Natural killer cell (primary cell): ENCODE results near the gene RRBP1. TPM values are rescaled to one million over a fixed set of nuclear protein-coding genes. Genes with fewer than 3 reads are reported as not detected.

Experiments used
- ATAC-seq, 3 donors: fragments of 150-1000 bp in 2 of 3; fragments of 200-7000 bp in 1 of 3; cut with Tn5 transposase; 1 replicate in 1 of 3; 2 replicates in 2 of 3; pipeline ENCODE4 v1.10.0; 2021; ENCODE audit warnings: mild to moderate bottlenecking in 2 of 3, moderate library complexity in 2 of 3
- DNase-seq, 2 donors: peaks; one replicate each; pipeline versions ENCODE4 v3.0.0 to v3.0.0-alpha.2; 2013 to 2021; ENCODE audit warnings: mixed read lengths in 1 of 2
- H3K27ac ChIP-seq: one replicate; pipeline ENCODE4 v1.5.1; 2013; ENCODE audit warnings: mild to moderate bottlenecking, low read length
- H3K27me3 ChIP-seq: one replicate; pipeline ENCODE4 v1.6.1; 2013; ENCODE audit warnings: low read length; ENCODE audit not compliant: control insufficient read depth, insufficient read depth
- H3K36me3 ChIP-seq: one replicate; pipeline ENCODE4 v1.6.1; 2013; ENCODE audit warnings: low read length; ENCODE audit not compliant: control insufficient read depth, insufficient read depth
- H3K4me1 ChIP-seq: one replicate; pipeline ENCODE4 v1.6.1; 2013; ENCODE audit warnings: low read length; ENCODE audit not compliant: control insufficient read depth, insufficient read depth
- H3K4me3 ChIP-seq: one replicate; pipeline ENCODE4 v1.5.1; 2013; ENCODE audit warnings: low read length
- H3K9me3 ChIP-seq: one replicate; pipeline ENCODE4 v1.6.1; 2013; ENCODE audit warnings: low read length; ENCODE audit not compliant: control insufficient read depth, insufficient read depth
- H3K27ac Mint-ChIP-seq, 2 donors: one replicate each; pipeline ENCODE4 v1.8.0; 2022; ENCODE audit warnings: mild to moderate bottlenecking in 2 of 2, mixed read lengths in 2 of 2, moderate library complexity in 1 of 2
- H3K27me3 Mint-ChIP-seq, 2 donors: one replicate each; pipeline ENCODE4 v1.8.0; 2022; ENCODE audit warnings: low read depth in 2 of 2, mixed read lengths in 2 of 2
- H3K36me3 Mint-ChIP-seq: one replicate; pipeline ENCODE4 v1.8.0; 2022; ENCODE audit warnings: mixed read lengths
- H3K4me1 Mint-ChIP-seq, 2 donors: one replicate each; pipeline ENCODE4 v1.8.0; 2022; ENCODE audit warnings: mixed read lengths in 2 of 2
- H3K4me3 Mint-ChIP-seq: one replicate; pipeline ENCODE4 v1.8.0; 2022; ENCODE audit warnings: mild to moderate bottlenecking, moderate library complexity, mixed read lengths
- H3K9me3 Mint-ChIP-seq, 2 donors: one replicate each; pipeline ENCODE4 v1.8.0; 2022; ENCODE audit warnings: mixed read lengths in 2 of 2
- WGBS: methylation state at CpG from one replicate; pipeline ENCODE4 v1.1.7; 2013; ENCODE audit warnings: missing lambda C conversion rate; ENCODE audit not compliant: insufficient coverage; 5-methylcytosine and 5-hydroxymethylcytosine counted together
- intact Hi-C: fragments of 100-400 bp; cut with micrococcal nuclease; formaldehyde crosslinking; loops from one replicate; pipeline ENCODE4 v1.14.2; 2022
- total RNA-seq, 4 donors: library from RNA; stranded (reverse); fragments of 120-200 nt in 1 of 4; gene quantifications; one replicate each; pipeline versions ENCODE4 v1.2.3 to v1.2.4, GENCODE V29; 2013 to 2022
- TF ChIP-seq, protein P1 (sequence below): fragments of 200-600 bp; IDR thresholded peaks from one replicate; pipeline ENCODE4 v1.8.0; 2022; ENCODE audit warnings: antibody characterized with exemption

The RRBP1 gene
- total RNA-seq, 3 donors from 2014 or later (not counting 1 experiment from before 2014, with no cell fraction given): 88.3 to 95.4 (median 90.1) TPM

GRCh38 chr20:17568972-17569521, 113.0 kb downstream of the RRBP1 start:
- DNase-seq (peak in 1 of 2 donors; percentile 37), ATAC-seq (no peak)
- TF ChIP-seq, protein P1, sequence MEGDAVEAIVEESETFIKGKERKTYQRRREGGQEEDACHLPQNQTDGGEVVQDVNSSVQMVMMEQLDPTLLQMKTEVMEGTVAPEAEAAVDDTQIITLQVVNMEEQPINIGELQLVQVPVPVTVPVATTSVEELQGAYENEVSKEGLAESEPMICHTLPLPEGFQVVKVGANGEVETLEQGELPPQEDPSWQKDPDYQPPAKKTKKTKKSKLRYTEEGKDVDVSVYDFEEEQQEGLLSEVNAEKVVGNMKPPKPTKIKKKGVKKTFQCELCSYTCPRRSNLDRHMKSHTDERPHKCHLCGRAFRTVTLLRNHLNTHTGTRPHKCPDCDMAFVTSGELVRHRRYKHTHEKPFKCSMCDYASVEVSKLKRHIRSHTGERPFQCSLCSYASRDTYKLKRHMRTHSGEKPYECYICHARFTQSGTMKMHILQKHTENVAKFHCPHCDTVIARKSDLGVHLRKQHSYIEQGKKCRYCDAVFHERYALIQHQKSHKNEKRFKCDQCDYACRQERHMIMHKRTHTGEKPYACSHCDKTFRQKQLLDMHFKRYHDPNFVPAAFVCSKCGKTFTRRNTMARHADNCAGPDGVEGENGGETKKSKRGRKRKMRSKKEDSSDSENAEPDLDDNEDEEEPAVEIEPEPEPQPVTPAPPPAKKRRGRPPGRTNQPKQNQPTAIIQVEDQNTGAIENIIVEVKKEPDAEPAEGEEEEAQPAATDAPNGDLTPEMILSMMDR: no peak
- H3K9me3 Mint-ChIP-seq: no peaks in the 10 kb centered on the region
- 8% methylated on average over 35 of the region's 38 CpGs for WGBS
- peak overlapping the region; percentile 3 to 97 for H3K27ac Mint-ChIP-seq
- H3K36me3 Mint-ChIP-seq: no peaks in the 10 kb centered on the region
- peaks cover 9% of the 10 kb centered on the region for H3K27me3 ChIP-seq
- H3K27me3 Mint-ChIP-seq: peaks cover 0 to 5% of the 10 kb centered on the region in 2 donors
- intact Hi-C loops: loop anchor here (1.0 kb wide), 1 partner anchor 32 kb away; no protein-coding TSS in a partner anchor
- H3K4me1 Mint-ChIP-seq: peaks cover 35% of the 10 kb centered on the region in 2 donors
- no peaks in the 10 kb centered on the region for H3K36me3 ChIP-seq
- no peak overlapping the region for H3K27ac ChIP-seq
- H3K4me3 ChIP-seq: peak overlapping the region; percentile 12
- peaks cover 11% of the 10 kb centered on the region for H3K4me1 ChIP-seq
- H3K4me3 Mint-ChIP-seq: peak overlapping the region; percentile 78
- no peaks in the 10 kb centered on the region for H3K9me3 ChIP-seq

GRCh38 chr20:17568045-17568788, 113.8 kb downstream of the RRBP1 start:
- DNase-seq: peak in 1 of 2 donors; percentile 11
- peaks cover 30 to 31% of the 10 kb centered on the region in 2 donors for H3K4me1 Mint-ChIP-seq

DNA sequence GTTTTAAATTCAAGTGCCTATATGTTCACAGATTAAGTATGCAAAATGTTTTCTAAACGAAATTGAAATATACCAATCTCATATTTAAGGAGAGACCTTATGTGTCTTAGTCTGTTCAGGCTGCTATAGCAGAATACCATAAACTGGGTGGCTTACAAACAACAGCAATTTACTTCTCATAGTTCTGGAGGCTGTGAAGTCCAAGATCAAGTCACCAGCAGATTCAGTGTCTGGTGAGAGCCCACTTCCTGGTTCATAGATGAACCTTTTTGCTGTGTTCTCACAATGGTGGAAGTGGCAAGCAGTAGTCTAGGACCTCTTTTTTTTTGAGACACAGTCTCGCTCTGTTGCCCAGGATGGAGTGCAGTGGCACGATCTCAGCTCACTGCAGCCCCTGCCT, 115.7 kb downstream of the RRBP1 start:
- ATAC-seq (no peak), DNase-seq (no peak)
- Mint-ChIP-seq H3K9me3 (no peaks in the 10 kb centered on the region), H3K4me1 (peaks cover 13 to 15% of the 10 kb centered on the region in 2 donors), H3K4me3 (no peak overlapping the region), H3K36me3 (no peaks in the 10 kb centered on the region), H3K27ac (no peak overlapping the region), H3K27me3 (peaks cover 0 to 5% of the 10 kb centered on the region in 2 donors)
- Histone ChIP-seq H3K36me3 (no peaks in the 10 kb centered on the region), H3K27ac (no peak overlapping the region), H3K4me1 (peaks cover 11% of the 10 kb centered on the region), H3K4me3 (no peak overlapping the region), H3K9me3 (no peaks in the 10 kb centered on the region), H3K27me3 (peaks cover 9% of the 10 kb centered on the region)
- 88% methylated on average over 2 of the region's 3 CpGs for WGBS
- intact Hi-C loops: no loop called here
- TF ChIP-seq, protein P1: no peak

More at GRCh38 chr20:17568045-17568788, 113.8 kb downstream of the RRBP1 start:
- H3K27ac Mint-ChIP-seq: peak overlapping the region; percentile 3 to 11
- Histone ChIP-seq H3K9me3 (no peaks in the 10 kb centered on the region), H3K4me1 (peaks cover 11% of the 10 kb centered on the region), H3K27me3 (peaks cover 9% of the 10 kb centered on the region), H3K27ac (no peak overlapping the region), H3K4me3 (no peak overlapping the region), H3K36me3 (no peaks in the 10 kb centered on the region)
- H3K9me3 Mint-ChIP-seq: no peaks in the 10 kb centered on the region
- WGBS: 84% methylated on average over 6 of the region's 6 CpGs
- peaks cover 0 to 5% of the 10 kb centered on the region in 2 donors for H3K27me3 Mint-ChIP-seq
- ATAC-seq: no peak
- no peaks in the 10 kb centered on the region for H3K36me3 Mint-ChIP-seq
- peak overlapping the region; percentile 78 for H3K4me3 Mint-ChIP-seq
- intact Hi-C loops: no loop called here
- TF ChIP-seq, protein P1: no peak
